ENCODE measurements around the gene ZBTB26.

ZBTB26 gene

DNA sequence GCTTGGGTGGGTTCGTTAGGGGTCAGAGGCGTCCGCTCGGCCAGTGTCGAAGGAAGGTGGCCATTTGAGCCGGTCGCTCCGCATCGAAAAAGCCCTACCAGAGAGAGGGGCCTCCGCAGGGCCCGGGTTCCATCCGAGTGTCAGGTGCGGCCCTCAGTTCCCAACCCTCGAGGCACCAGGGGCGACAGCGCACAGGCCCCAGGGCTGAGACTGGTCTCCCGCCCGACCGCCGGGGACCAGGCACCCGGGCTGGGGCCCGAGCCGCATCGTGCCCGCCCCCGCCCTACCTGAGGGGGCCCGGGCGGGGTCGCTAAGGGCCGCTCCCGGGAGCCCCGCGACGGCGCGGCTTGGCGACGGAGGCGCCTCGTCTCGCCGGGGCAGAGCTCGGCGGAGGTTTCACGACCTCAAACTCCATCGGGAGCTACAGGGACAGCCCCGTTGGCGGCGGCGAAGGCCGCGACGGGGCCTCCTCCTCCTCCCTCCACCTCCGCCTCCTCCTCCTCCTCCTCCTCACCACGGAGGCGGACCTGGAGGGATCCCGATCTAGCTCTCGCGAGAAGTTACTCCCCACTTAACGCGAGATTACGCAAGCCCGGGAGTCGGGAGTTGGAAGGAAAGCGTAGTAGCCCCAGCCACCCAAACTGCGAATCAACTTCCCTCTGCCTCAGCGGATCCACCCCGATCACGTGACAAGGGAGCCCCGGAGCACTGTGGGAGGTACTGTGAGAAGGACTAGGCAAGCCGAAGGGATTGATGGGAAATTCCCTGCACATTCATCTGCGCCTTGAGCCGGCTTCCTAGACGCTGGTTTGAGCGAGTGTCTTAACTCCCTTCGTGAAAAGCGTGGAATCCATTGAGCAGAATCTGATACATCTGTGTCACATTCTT lies 26.2 kb downstream of the ZBTB26 start, which contains the start of gene RC3H2:
Gene RC3H2 (minus strand): TSS at position 537 of the 888 bp plus-strand sequence. CDS start 7,850 bp downstream, outside the sequence.
- H3K27ac ChIP-seq, result peak within 1 kb of the TSS; percentile 87
- TF ChIP-seq, protein P1, sequence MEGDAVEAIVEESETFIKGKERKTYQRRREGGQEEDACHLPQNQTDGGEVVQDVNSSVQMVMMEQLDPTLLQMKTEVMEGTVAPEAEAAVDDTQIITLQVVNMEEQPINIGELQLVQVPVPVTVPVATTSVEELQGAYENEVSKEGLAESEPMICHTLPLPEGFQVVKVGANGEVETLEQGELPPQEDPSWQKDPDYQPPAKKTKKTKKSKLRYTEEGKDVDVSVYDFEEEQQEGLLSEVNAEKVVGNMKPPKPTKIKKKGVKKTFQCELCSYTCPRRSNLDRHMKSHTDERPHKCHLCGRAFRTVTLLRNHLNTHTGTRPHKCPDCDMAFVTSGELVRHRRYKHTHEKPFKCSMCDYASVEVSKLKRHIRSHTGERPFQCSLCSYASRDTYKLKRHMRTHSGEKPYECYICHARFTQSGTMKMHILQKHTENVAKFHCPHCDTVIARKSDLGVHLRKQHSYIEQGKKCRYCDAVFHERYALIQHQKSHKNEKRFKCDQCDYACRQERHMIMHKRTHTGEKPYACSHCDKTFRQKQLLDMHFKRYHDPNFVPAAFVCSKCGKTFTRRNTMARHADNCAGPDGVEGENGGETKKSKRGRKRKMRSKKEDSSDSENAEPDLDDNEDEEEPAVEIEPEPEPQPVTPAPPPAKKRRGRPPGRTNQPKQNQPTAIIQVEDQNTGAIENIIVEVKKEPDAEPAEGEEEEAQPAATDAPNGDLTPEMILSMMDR (IDR thresholded peaks at IDR 0.05), result no peak
- no peak for TF ChIP-seq ZFX (IDR thresholded peaks at IDR 0.05; ENCODE audit: borderline replicate concordance)

DNA sequence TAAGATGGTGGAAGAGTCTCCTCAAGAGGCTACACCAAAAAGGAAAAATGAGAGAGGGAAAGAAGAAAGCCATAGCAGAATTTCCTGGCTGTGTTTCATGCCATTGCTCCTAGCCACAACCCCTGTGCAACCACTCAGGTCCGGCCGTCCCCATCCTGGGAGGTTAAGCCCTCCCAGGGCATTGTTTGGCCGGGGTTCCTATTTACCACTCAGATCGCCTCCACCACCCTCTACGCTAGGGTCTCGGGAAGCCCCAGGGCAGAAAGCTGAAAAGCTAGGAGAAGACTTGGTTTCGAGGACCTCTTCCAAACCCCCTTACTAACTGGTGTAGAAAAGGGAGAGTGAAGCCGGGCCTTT lies 26.9 kb downstream of the ZBTB26 start:
- TF ChIP-seq, protein P1 (IDR thresholded peaks at IDR 0.05), result no peak
- no peak for TF ChIP-seq ZFX (IDR thresholded peaks at IDR 0.05; ENCODE audit: borderline replicate concordance)
- H3K27ac ChIP-seq, result peak overlapping the region; percentile 87

DNA sequence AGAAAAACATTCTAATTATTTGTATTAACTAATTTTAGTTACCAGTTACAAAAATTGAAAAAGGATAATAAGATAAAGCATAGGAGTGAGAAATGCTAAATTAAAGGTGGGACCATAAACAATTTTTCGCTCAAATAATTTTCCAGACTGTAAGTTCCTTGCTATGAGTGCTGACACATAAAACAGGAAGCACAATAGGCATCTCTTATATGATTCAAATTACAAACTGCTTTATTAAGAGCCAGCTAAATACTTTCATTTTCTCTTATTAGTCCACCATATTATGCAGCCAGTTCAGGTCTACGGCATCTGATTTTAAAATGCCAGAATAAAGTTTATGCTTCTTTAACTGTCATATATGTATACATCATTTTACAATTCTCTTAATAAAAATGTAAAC lies 30.5 kb downstream of the ZBTB26 start:
- no peak overlapping the region for H3K27ac ChIP-seq
- TF ChIP-seq, protein P1 (IDR thresholded peaks at IDR 0.05), result no peak
- TF ChIP-seq ZFX (IDR thresholded peaks at IDR 0.05; ENCODE audit: borderline replicate concordance), result no peak

DNA sequence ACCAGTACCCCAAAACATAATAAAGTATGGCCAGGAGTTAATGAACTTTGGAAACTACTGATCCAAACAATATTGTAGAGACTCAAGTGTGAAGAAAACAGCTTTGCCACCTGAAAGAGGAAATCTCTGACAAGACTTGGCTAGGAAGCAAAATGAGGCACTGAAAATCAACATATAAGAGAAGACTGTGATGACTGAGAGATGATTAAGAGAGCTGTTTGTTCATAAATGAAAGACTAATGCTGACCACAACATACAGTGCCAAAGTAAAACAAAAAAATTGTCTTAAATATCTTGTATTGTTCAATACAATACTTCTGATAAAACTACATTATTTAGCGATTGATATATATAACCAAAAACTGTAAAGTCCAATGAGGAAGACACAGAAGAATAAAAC lies 33.3 kb downstream of the ZBTB26 start:
- H3K27ac ChIP-seq, result no peak overlapping the region
- no peak for TF ChIP-seq ZFX (IDR thresholded peaks at IDR 0.05; ENCODE audit: borderline replicate concordance)
- TF ChIP-seq, protein P1 (IDR thresholded peaks at IDR 0.05), result no peak

DNA sequence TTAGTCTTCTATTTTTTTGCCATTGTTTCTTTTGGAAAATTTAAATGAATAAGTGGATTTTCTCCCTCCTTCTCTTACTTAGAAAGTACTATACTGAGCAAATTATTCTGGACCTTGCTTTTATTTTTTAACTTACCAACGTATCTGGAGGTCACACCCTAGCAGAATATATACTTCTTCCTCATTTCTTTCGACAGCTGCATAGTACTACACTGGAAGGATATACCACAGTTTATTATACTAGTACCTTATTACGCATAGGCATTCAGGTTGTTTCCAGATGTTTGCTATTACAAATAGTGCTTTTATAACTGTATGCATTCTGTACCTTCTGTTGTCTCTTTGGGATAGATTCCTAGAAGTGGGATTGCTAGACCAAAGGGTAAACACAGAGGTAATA lies 42.8 kb downstream of the ZBTB26 start:
- TF ChIP-seq ZFX (IDR thresholded peaks at IDR 0.05; ENCODE audit: borderline replicate concordance), result no peak
- TF ChIP-seq, protein P1 (IDR thresholded peaks at IDR 0.05), result no peak
- no peak overlapping the region for H3K27ac ChIP-seq

DNA sequence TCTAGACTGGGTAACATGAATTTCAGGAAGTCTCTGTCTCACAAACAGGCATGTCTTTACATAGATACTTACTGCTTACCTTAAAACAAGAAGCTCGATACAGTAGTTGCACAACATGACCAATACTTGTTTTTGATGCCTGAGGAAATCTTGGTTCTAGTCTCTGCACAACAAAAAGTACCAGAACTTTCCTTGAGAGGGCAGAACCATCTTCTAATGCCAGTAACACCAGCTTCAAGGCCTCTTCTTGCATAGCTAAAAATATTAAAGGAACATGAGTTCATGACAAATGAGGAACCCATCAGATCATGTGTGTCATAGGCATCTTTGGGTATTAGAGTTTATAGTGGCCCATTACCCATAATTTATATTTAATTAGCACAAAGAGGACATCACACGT lies 48.2 kb downstream of the ZBTB26 start:
- H3K27ac ChIP-seq, result no peak overlapping the region
- no peak for TF ChIP-seq ZFX (IDR thresholded peaks at IDR 0.05; ENCODE audit: borderline replicate concordance)
- TF ChIP-seq, protein P1 (IDR thresholded peaks at IDR 0.05), result no peak

DNA sequence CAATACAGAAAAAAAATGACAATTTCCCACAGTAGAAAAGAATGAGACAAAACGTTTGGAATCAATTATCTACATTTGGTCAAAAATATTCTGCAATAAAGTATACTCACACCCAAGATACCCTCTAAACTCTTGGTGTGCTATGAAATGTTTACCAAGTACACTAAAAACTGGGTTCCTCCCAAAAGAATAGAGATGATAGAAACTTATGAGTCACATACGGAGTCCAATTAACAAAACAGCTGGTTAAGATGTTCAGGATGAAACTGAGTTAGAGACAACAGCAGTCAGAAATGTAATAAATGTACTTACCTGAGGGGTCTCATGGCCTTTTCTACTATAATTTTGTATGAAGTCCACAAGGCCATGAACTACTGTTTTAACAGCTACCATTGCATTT lies 51.9 kb downstream of the ZBTB26 start:
- no peak overlapping the region for H3K27ac ChIP-seq
- TF ChIP-seq, protein P1 (IDR thresholded peaks at IDR 0.05), result no peak
- no peak for TF ChIP-seq ZFX (IDR thresholded peaks at IDR 0.05; ENCODE audit: borderline replicate concordance)
